OCI-LY3 (cell line): ENCODE measurements around the gene HIP1R.

Experiments
- CTCF ChIP-seq: fragments of 200-600, 300-600 bp; sonication (generic); IDR thresholded peaks from 2 replicates; pipeline ENCODE4 v1.5.1; 2014; ENCODE audit warnings: antibody characterized with exemption, low read length, low read depth
- EZH2phosphoT487 ChIP-seq: fragments of 200-600 bp; shearing (Covaris generic); IDR thresholded peaks from 2 replicates; pipeline ENCODE4 v1.6.1; 2018; ENCODE audit warnings: antibody characterized with exemption, mixed run types, low read depth

- no peak for TF ChIP-seq CTCF
- no peak for TF ChIP-seq EZH2phosphoT487
Observed at GRCh38 chr12:122871851-122872780, 36.9 kb downstream of the HIP1R start.
